GM12878 (cell line): Measurements from ENCODE around the gene B4GALT3. TPM values are rescaled to one million over a fixed set of nuclear protein-coding genes. Genes with fewer than 3 reads are reported as not detected.
A peak's percentile ranks its signal among the peaks of the same experiment; 100 is the strongest.

ENCODE experiments used
- BACH1 ChIP-seq: fragments of 450-650 bp; IDR thresholded peaks from 2 replicates; pipeline ENCODE4 v1.6.1; 2017; ENCODE audit warnings: mild to moderate bottlenecking, borderline replicate concordance
- BRCA1 ChIP-seq: IDR thresholded peaks from 2 replicates; pipeline ENCODE4 v1.6.1; 2011; ENCODE audit warnings: low read depth, low read length, improper control_type of control experiment
- E4F1 ChIP-seq: fragments of 450-650 bp; IDR thresholded peaks from 2 replicates; pipeline ENCODE4 v1.6.1; 2018; ENCODE audit warnings: borderline replicate concordance, mild to moderate bottlenecking; ENCODE audit not compliant: partially characterized antibody
- EZH2 ChIP-seq: IDR thresholded peaks from 2 replicates; pipeline ENCODE4 v1.6.1; 2012; ENCODE audit warnings: low read depth, mild to moderate bottlenecking, control low read depth, inconsistent platforms, low read length, borderline replicate concordance; ENCODE audit not compliant: control insufficient read depth
- GABPA ChIP-seq: IDR thresholded peaks from 2 replicates; pipeline ENCODE4 v1.6.1; 2014; ENCODE audit warnings: antibody characterized with exemption, low read depth, mild to moderate bottlenecking, inconsistent platforms
- IRF4 ChIP-seq: IDR thresholded peaks from 2 replicates; pipeline ENCODE4 v1.6.1; 2011; ENCODE audit warnings: low read depth, low read length
- IRF5 ChIP-seq: fragments of 450-650 bp; IDR thresholded peaks from 2 replicates; pipeline ENCODE4 v1.6.1; 2017; ENCODE audit warnings: borderline replicate concordance
- MEF2B ChIP-seq: fragments of 450-650 bp; IDR thresholded peaks from 2 replicates; pipeline ENCODE4 v1.6.1; 2018; ENCODE audit warnings: mild to moderate bottlenecking, moderate library complexity; ENCODE audit not compliant: partially characterized antibody, poor library complexity, severe bottlenecking
- NFYA ChIP-seq: IDR thresholded peaks from 2 replicates; pipeline ENCODE4 v1.6.1; 2011; ENCODE audit warnings: low read depth, mild to moderate bottlenecking, low read length, improper control_type of control experiment, borderline replicate concordance
- NR2C2 ChIP-seq: IDR thresholded peaks from 2 replicates; pipeline ENCODE4 v1.6.1; 2011; ENCODE audit warnings: borderline replicate concordance, low read depth; ENCODE audit not compliant: control insufficient read depth, insufficient read length
- PKNOX1 ChIP-seq: fragments of 450-650 bp; IDR thresholded peaks from 2 replicates; pipeline ENCODE4 v1.6.1; 2016; ENCODE audit warnings: mild to moderate bottlenecking
- POU2F2 ChIP-seq: IDR thresholded peaks from 3 replicates; pipeline ENCODE4 v1.6.1; 2011; ENCODE audit warnings: low read depth, mild to moderate bottlenecking, low read length, borderline replicate concordance
- RFX5 ChIP-seq: IDR thresholded peaks from 2 replicates; pipeline ENCODE4 v1.6.1; 2011; ENCODE audit warnings: low read depth, low read length, improper control_type of control experiment
- SIX5 ChIP-seq: IDR thresholded peaks from 2 replicates; pipeline ENCODE4 v1.6.1; 2011; ENCODE audit warnings: mild to moderate bottlenecking, low read depth, low read length, moderate library complexity; ENCODE audit not compliant: severe bottlenecking
- SMAD5 ChIP-seq: IDR thresholded peaks from 2 replicates; pipeline ENCODE4 v1.6.1; 2016; ENCODE audit warnings: antibody characterized with exemption, low read depth
- SREBF1 ChIP-seq: IDR thresholded peaks from 2 replicates; pipeline ENCODE4 v1.6.1; 2012; ENCODE audit warnings: mild to moderate bottlenecking, low read length
- SUPT20H ChIP-seq: IDR thresholded peaks from 2 replicates; pipeline ENCODE4 v1.6.1; 2011; ENCODE audit warnings: low read depth, mild to moderate bottlenecking, low read length, moderate library complexity, borderline replicate concordance; ENCODE audit not compliant: control insufficient read depth
- SUZ12 ChIP-seq: fragments of 200-600 bp; sonication (generic); IDR thresholded peaks from one replicate; pipeline ENCODE4 v1.6.1; 2018; ENCODE audit warnings: antibody characterized with exemption, mild to moderate bottlenecking; ENCODE audit not compliant: unreplicated experiment
- TAF1 ChIP-seq: IDR thresholded peaks from 2 replicates; pipeline ENCODE4 v1.6.1; 2011; ENCODE audit warnings: mild to moderate bottlenecking, low read depth, low read length, borderline replicate concordance
- TCF12 ChIP-seq: IDR thresholded peaks from 2 replicates; pipeline ENCODE4 v1.6.1; 2011; ENCODE audit warnings: low read depth, mild to moderate bottlenecking, low read length
- TCF3 ChIP-seq: IDR thresholded peaks from 2 replicates; pipeline ENCODE4 v1.6.1; 2012; ENCODE audit warnings: low read depth, mild to moderate bottlenecking, low read length, borderline replicate concordance; ENCODE audit not compliant: insufficient read depth
- ZNF24 ChIP-seq: fragments of 450-650 bp; IDR thresholded peaks from 2 replicates; pipeline ENCODE4 v1.6.1; 2017; ENCODE audit warnings: antibody characterized with exemption, mild to moderate bottlenecking
- polyA plus RNA-seq, 11 experiments: library from polyadenylated mRNA; depleted of rRNA in 4 of 11; unstranded in 6 of 11; stranded (reverse) in 5 of 11; fragments of >200 nt; fragmentation: Nextera tagmentation in 4 of 11; fragmentation: Illumina TruSeq in 1 of 11; extraction: Ambion mirVana in 4 of 11; extraction: Trizol in 1 of 11; gene quantifications; 1 replicate in 1 of 11; 2 replicates in 10 of 11; pipeline versions ENCODE4 v1.2.1 to v1.2.3, GENCODE V29; 2011 to 2016; ENCODE audit warnings: inconsistent platforms in 2 of 11, missing spikeins in 2 of 11, low read depth in 1 of 11
- total RNA-seq, 4 experiments: library from RNA; depleted of rRNA in 3 of 4; stranded (reverse); fragments of >200 nt in 3 of 4; fragmentation: Illumina TruSeq in 1 of 4; extraction: Trizol in 1 of 4; gene quantifications; 2 replicates each; pipeline versions ENCODE4 v1.2.1 to v1.2.3, GENCODE V29; 2013 to 2021
- TF ChIP-seq, protein P1 (sequence below): IDR thresholded peaks from 2 replicates; pipeline ENCODE4 v1.6.1; 2012; ENCODE audit warnings: low read depth, low read length, improper control_type of control experiment

B4GALT3 gene
- total and polyA plus RNA-seq, 10 of the 15 experiments (the other 5 are each of a cell fraction or from before 2014, with no cell fraction given), result 27.1 to 58.9 (median 42.6) TPM

- TF ChIP-seq GABPA, result no peak
- TF ChIP-seq IRF5, result no peak
- TF ChIP-seq RFX5, result no peak
- no peak for TF ChIP-seq EZH2
- TF ChIP-seq PKNOX1, result no peak
- no peak for TF ChIP-seq SUZ12
- peak; percentile 89; the same call in 1 of the 2 replicates for TF ChIP-seq TAF1
- no peak for TF ChIP-seq NR2C2
- no peak for TF ChIP-seq MEF2B
- TF ChIP-seq TCF12, result peak; percentile 51; the same call in 1 of the 2 replicates
- TF ChIP-seq BRCA1, result no peak
- no peak for TF ChIP-seq BACH1
- TF ChIP-seq SMAD5, result peak; percentile 39; the same call in 1 of the 2 replicates
- no peak for TF ChIP-seq NFYA
- TF ChIP-seq SIX5, result peak; percentile 51
- no peak for TF ChIP-seq E4F1
- 0 out of 2 replicates have a peak, but pooled peaks have one; percentile 16 for TF ChIP-seq IRF4
- TF ChIP-seq, protein P1, sequence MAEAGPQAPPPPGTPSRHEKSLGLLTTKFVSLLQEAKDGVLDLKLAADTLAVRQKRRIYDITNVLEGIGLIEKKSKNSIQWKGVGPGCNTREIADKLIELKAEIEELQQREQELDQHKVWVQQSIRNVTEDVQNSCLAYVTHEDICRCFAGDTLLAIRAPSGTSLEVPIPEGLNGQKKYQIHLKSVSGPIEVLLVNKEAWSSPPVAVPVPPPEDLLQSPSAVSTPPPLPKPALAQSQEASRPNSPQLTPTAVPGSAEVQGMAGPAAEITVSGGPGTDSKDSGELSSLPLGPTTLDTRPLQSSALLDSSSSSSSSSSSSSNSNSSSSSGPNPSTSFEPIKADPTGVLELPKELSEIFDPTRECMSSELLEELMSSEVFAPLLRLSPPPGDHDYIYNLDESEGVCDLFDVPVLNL, result no peak
- no peak for TF ChIP-seq SREBF1
- no peak for TF ChIP-seq ZNF24
- no peak for TF ChIP-seq TCF3
- TF ChIP-seq POU2F2, result peak; percentile 73
- no peak for TF ChIP-seq SUPT20H
These were observed at the start of gene B4GALT3 (continued) for GRCh38 chr1:161177112-161177935.
